Measurements from ENCODE around the gene LY6G5C.
"Not testable (repeated sequence)": the region's sequence is repeated elsewhere in the genome, so short reads cannot be mapped to it uniquely, and the experiment has no call there.

Gene LY6G5C

GRCh38 chr6:31712296-31712695, 31.4 kb upstream of the LY6G5C start:
- Histone ChIP-seq H3K4me3 (ENCODE audit: low read length) (no peak overlapping the region), H3K9me2 (replicated peaks; ENCODE audit: insufficient read depth, low read length) (no peaks in the 10 kb centered on the region), H3K27ac (ENCODE audit: low read length) (no peak overlapping the region), H3K9ac (ENCODE audit: low read length) (no peak overlapping the region), H4K20me1 (ENCODE audit: insufficient read depth, low read length) (no peaks in the 10 kb centered on the region), H2AFZ (ENCODE audit: low read length) (no peak overlapping the region), H3F3A (ENCODE audit: insufficient read depth, low read length) (no peaks in the 10 kb centered on the region), H3K4me2 (ENCODE audit: low read depth, low read length) (no peak overlapping the region), H3K79me2 (ENCODE audit: low read length) (no peaks in the 10 kb centered on the region), H3K4me1 (ENCODE audit: low read length) (0 out of 2 replicates have a peak, but pooled peaks cover 5% of the 10 kb centered on the region), H3K36me3 (replicated peaks; ENCODE audit: insufficient read depth, low read length) (no peaks in the 10 kb centered on the region), H3K27me3 (replicated peaks; ENCODE audit: insufficient read depth, low read length) (no peaks in the 10 kb centered on the region), H3K9me3 (replicated peaks; ENCODE audit: insufficient read depth, low read length) (no peaks in the 10 kb centered on the region)
- TF ChIP-seq EZH2phosphoT487 (IDR thresholded peaks at IDR 0.05; ENCODE audit: low read length), result no peak
- TF ChIP-seq CTCF (IDR thresholded peaks at IDR 0.05; ENCODE audit: low read length), result peak; percentile 35
- DNase-seq, result no peak

- DNase-seq, result no peak
- Histone ChIP-seq H3K4me3 (ENCODE audit: low read length) (no peak overlapping the region), H3K36me3 (replicated peaks; ENCODE audit: insufficient read depth, low read length) (no peaks in the 10 kb centered on the region), H4K20me1 (ENCODE audit: insufficient read depth, low read length) (no peaks in the 10 kb centered on the region), H3K9ac (ENCODE audit: low read length) (no peak overlapping the region), H3K27ac (ENCODE audit: low read length) (no peak overlapping the region), H3K4me1 (ENCODE audit: low read length) (0 out of 2 replicates have a peak, but pooled peaks cover 5% of the 10 kb centered on the region), H3K4me2 (ENCODE audit: low read depth, low read length) (no peak overlapping the region), H3K27me3 (replicated peaks; ENCODE audit: insufficient read depth, low read length) (no peaks in the 10 kb centered on the region), H3K79me2 (ENCODE audit: low read length) (no peaks in the 10 kb centered on the region), H3F3A (ENCODE audit: insufficient read depth, low read length) (no peaks in the 10 kb centered on the region), H3K9me3 (replicated peaks; ENCODE audit: insufficient read depth, low read length) (no peaks in the 10 kb centered on the region), H2AFZ (ENCODE audit: low read length) (no peak overlapping the region), H3K9me2 (replicated peaks; ENCODE audit: insufficient read depth, low read length) (no peaks in the 10 kb centered on the region)
- TF ChIP-seq EZH2phosphoT487 (IDR thresholded peaks at IDR 0.05; ENCODE audit: low read length) (no peak), CTCF (IDR thresholded peaks at IDR 0.05; ENCODE audit: low read length) (no peak), EZH2 (optimal IDR thresholded peaks at IDR 0.05; ENCODE audit: low read depth, low read length) (no peak)
These were observed 30.4 kb upstream of the LY6G5C start for GRCh38 chr6:31711233-31711632.

GRCh38 chr6:31710523-31711219, 29.8 kb upstream of the LY6G5C start:
- no peak overlapping the region for H2AFZ ChIP-seq (ENCODE audit: low read length)
- no peaks in the 10 kb centered on the region for H3K79me2 ChIP-seq (ENCODE audit: low read length)
- DNase-seq, result no peak
- TF ChIP-seq EZH2 (optimal IDR thresholded peaks at IDR 0.05; ENCODE audit: low read depth, low read length) (no peak), CTCF (IDR thresholded peaks at IDR 0.05; ENCODE audit: low read length) (no peak), EZH2phosphoT487 (IDR thresholded peaks at IDR 0.05; ENCODE audit: low read length) (no peak)
- no peak overlapping the region for H3K27ac ChIP-seq (ENCODE audit: low read length)
- no peak overlapping the region for H3K9ac ChIP-seq (ENCODE audit: low read length)
- H3K4me1 ChIP-seq (ENCODE audit: low read length), result 0 out of 2 replicates have a peak, but pooled peaks cover 5% of the 10 kb centered on the region
- no peaks in the 10 kb centered on the region for H3K9me2 ChIP-seq (replicated peaks; ENCODE audit: insufficient read depth, low read length)
- no peak overlapping the region for H3K4me3 ChIP-seq (ENCODE audit: low read length)
- H3K4me2 ChIP-seq (ENCODE audit: low read depth, low read length), result no peak overlapping the region
- no peaks in the 10 kb centered on the region for H4K20me1 ChIP-seq (ENCODE audit: insufficient read depth, low read length)
- no peaks in the 10 kb centered on the region; the same call in 1 of the 2 replicates for H3K27me3 ChIP-seq (replicated peaks; ENCODE audit: insufficient read depth, low read length)
- H3K36me3 ChIP-seq (replicated peaks; ENCODE audit: insufficient read depth, low read length), result no peaks in the 10 kb centered on the region
- H3F3A ChIP-seq (ENCODE audit: insufficient read depth, low read length), result no peaks in the 10 kb centered on the region
- H3K9me3 ChIP-seq (replicated peaks; ENCODE audit: insufficient read depth, low read length), result no peaks in the 10 kb centered on the region

GRCh38 chr6:31709157-31709556, 28.3 kb upstream of the LY6G5C start:
- H3K9me2 ChIP-seq (replicated peaks; ENCODE audit: insufficient read depth, low read length); H3K79me2 ChIP-seq (ENCODE audit: low read length); H3K9me3 ChIP-seq (replicated peaks; ENCODE audit: insufficient read depth, low read length); H3K27me3 ChIP-seq (replicated peaks; ENCODE audit: insufficient read depth, low read length); H3K36me3 ChIP-seq (replicated peaks; ENCODE audit: insufficient read depth, low read length); DNase-seq; H3K9ac ChIP-seq (ENCODE audit: low read length); H4K20me1 ChIP-seq (ENCODE audit: insufficient read depth, low read length); H3K27ac ChIP-seq (ENCODE audit: low read length); H3K4me3 ChIP-seq (ENCODE audit: low read length); H3K4me2 ChIP-seq (ENCODE audit: low read depth, low read length); H2AFZ ChIP-seq (ENCODE audit: low read length); H3K4me1 ChIP-seq (ENCODE audit: low read length); H3F3A ChIP-seq (ENCODE audit: insufficient read depth, low read length): not testable (repeated sequence)
